Measurements from ENCODE around the gene DDX4. TPM values are rescaled to one million over a fixed set of nuclear protein-coding genes. Genes with fewer than 3 reads are reported as not detected.

The DDX4 gene
- total RNA-seq, 1 donor from 2014 or later = not detected

- H3K4me3 Mint-ChIP-seq (ENCODE audit: unreplicated experiment) = no peak overlapping the region
- H3K27ac Mint-ChIP-seq (ENCODE audit: unreplicated experiment) = no peak overlapping the region
- DNase-seq (ENCODE audit: extremely low spot score, unreplicated experiment) = no peak
- H3K36me3 Mint-ChIP-seq (ENCODE audit: unreplicated experiment) = no peaks in the 10 kb centered on the region
- peaks cover 25% of the 10 kb centered on the region for H3K4me1 Mint-ChIP-seq (ENCODE audit: unreplicated experiment)
- no peak for TF ChIP-seq CTCF (IDR thresholded peaks at IDR 0.05)
- no peaks in the 10 kb centered on the region for H3K9me3 Mint-ChIP-seq (ENCODE audit: unreplicated experiment)
- H3K27me3 Mint-ChIP-seq (ENCODE audit: unreplicated experiment) = no peaks in the 10 kb centered on the region
Observed at GRCh38 chr5:55852503-55852902, 114.6 kb downstream of the DDX4 start.

- Mint-ChIP-seq H3K4me1 (ENCODE audit: unreplicated experiment) (peaks cover 25% of the 10 kb centered on the region), H3K27me3 (ENCODE audit: unreplicated experiment) (no peaks in the 10 kb centered on the region), H3K9me3 (ENCODE audit: unreplicated experiment) (no peaks in the 10 kb centered on the region), H3K27ac (ENCODE audit: unreplicated experiment) (no peak overlapping the region), H3K36me3 (ENCODE audit: unreplicated experiment) (no peaks in the 10 kb centered on the region), H3K4me3 (ENCODE audit: unreplicated experiment) (no peak overlapping the region)
- DNase-seq (ENCODE audit: extremely low spot score, unreplicated experiment) = no peak
- TF ChIP-seq CTCF (IDR thresholded peaks at IDR 0.05) = no peak
Observed at GRCh38 chr5:55853041-55853670, 115.3 kb downstream of the DDX4 start.

GRCh38 chr5:55853818-55854217 lies 116.0 kb downstream of the DDX4 start:
- H3K4me1 Mint-ChIP-seq (ENCODE audit: unreplicated experiment) = peaks cover 25% of the 10 kb centered on the region
- no peaks in the 10 kb centered on the region for H3K36me3 Mint-ChIP-seq (ENCODE audit: unreplicated experiment)
- H3K4me3 Mint-ChIP-seq (ENCODE audit: unreplicated experiment) = no peak overlapping the region
- TF ChIP-seq CTCF (IDR thresholded peaks at IDR 0.05) = no peak
- H3K27me3 Mint-ChIP-seq (ENCODE audit: unreplicated experiment) = no peaks in the 10 kb centered on the region
- DNase-seq (ENCODE audit: extremely low spot score, unreplicated experiment) = no peak
- no peak overlapping the region for H3K27ac Mint-ChIP-seq (ENCODE audit: unreplicated experiment)
- no peaks in the 10 kb centered on the region for H3K9me3 Mint-ChIP-seq (ENCODE audit: unreplicated experiment)

- H3K4me1 Mint-ChIP-seq (ENCODE audit: unreplicated experiment) = peaks cover 16% of the 10 kb centered on the region
- no peak for TF ChIP-seq CTCF (IDR thresholded peaks at IDR 0.05)
- H3K27ac Mint-ChIP-seq (ENCODE audit: unreplicated experiment) = no peak overlapping the region
- no peak for DNase-seq (ENCODE audit: extremely low spot score, unreplicated experiment)
- H3K9me3 Mint-ChIP-seq (ENCODE audit: unreplicated experiment) = no peaks in the 10 kb centered on the region
- H3K27me3 Mint-ChIP-seq (ENCODE audit: unreplicated experiment) = no peaks in the 10 kb centered on the region
- no peaks in the 10 kb centered on the region for H3K36me3 Mint-ChIP-seq (ENCODE audit: unreplicated experiment)
- no peak overlapping the region for H3K4me3 Mint-ChIP-seq (ENCODE audit: unreplicated experiment)
Observed at GRCh38 chr5:55855509-55855908, 117.6 kb downstream of the DDX4 start.

- TF ChIP-seq CTCF (IDR thresholded peaks at IDR 0.05) = no peak
- no peak for DNase-seq (ENCODE audit: extremely low spot score, unreplicated experiment)
- Mint-ChIP-seq H3K27me3 (ENCODE audit: unreplicated experiment) (no peaks in the 10 kb centered on the region), H3K36me3 (ENCODE audit: unreplicated experiment) (no peaks in the 10 kb centered on the region), H3K9me3 (ENCODE audit: unreplicated experiment) (no peaks in the 10 kb centered on the region), H3K4me3 (ENCODE audit: unreplicated experiment) (no peak overlapping the region), H3K27ac (ENCODE audit: unreplicated experiment) (no peak overlapping the region), H3K4me1 (ENCODE audit: unreplicated experiment) (peaks cover 8% of the 10 kb centered on the region)
Observed at GRCh38 chr5:55856516-55857246, 118.8 kb downstream of the DDX4 start.

Data from osteocyte (in vitro differentiated cells).